Measurements from ENCODE around the gene LILRA1. TPM values are rescaled to one million over a fixed set of nuclear protein-coding genes. Genes with fewer than 3 reads are reported as not detected.
"Not testable (repeated sequence)": the region's sequence is repeated elsewhere in the genome, so short reads cannot be mapped to it uniquely, and the experiment has no call there.

Gene LILRA1
- polyA plus RNA-seq, 3 donors, result 88.5 to 151 (median 141) TPM

GRCh38 chr19:54633401-54633800, 40.0 kb downstream of the LILRA1 start:
- Mint-ChIP-seq H3K4me3 (peak overlapping the region in 1 of 2 donors; percentile 64), H3K27me3 (ENCODE audit: low read depth in 3 of 3) (peaks cover 5 to 10% (median 7%) of the 10 kb centered on the region in 3 donors), H3K36me3 (peaks cover 49 to 59% of the 10 kb centered on the region in 2 donors), H3K4me1 (peaks cover 50% of the 10 kb centered on the region), H3K9me3 (no peaks in the 10 kb centered on the region), H3K27ac (no peak overlapping the region)
- Histone ChIP-seq H3K4me3 (replicated peaks in 1 of 3; ENCODE audit: low read depth in 2 of 3, low read length in 3 of 3) (peak overlapping the region in 1 of 3 experiments; percentile 14), H3K79me2 (ENCODE audit: insufficient read depth, low read length) (peaks cover 21% of the 10 kb centered on the region), H3K9me3 (replicated peaks in 1 of 2; ENCODE audit: control insufficient read depth in 1 of 2, insufficient read depth in 1 of 2, low read length in 2 of 2) (no peaks in the 10 kb centered on the region), H3K27ac (ENCODE audit: low read depth in 1 of 2, low read length in 2 of 2) (no peak overlapping the region), H3K27me3 (ENCODE audit: control insufficient read depth in 2 of 2, insufficient read depth in 2 of 2, low read length in 2 of 2) (no peaks in the 10 kb centered on the region), H3K36me3 (replicated peaks in 1 of 2; ENCODE audit: control insufficient read depth in 1 of 2, insufficient read depth in 2 of 2, low read length in 2 of 2) (peaks cover 46 to 59% of the 10 kb centered on the region in 2 donors), H3K4me2 (replicated peaks; ENCODE audit: extremely low read depth, low read length, poor library complexity, severe bottlenecking) (no peak overlapping the region), H3K9ac (ENCODE audit: insufficient read depth, low read length, poor library complexity, severe bottlenecking) (no peak overlapping the region), H2AFZ (ENCODE audit: insufficient read depth, low read depth, low read length, poor library complexity, severe bottlenecking) (no peak overlapping the region), H4K20me1 (ENCODE audit: insufficient read depth, low read length) (peaks cover 60% of the 10 kb centered on the region), H3K4me1 (ENCODE audit: control insufficient read depth in 1 of 2, insufficient read depth in 2 of 2, low read length in 2 of 2) (peaks cover 39 to 45% of the 10 kb centered on the region in 2 donors)
- WGBS (ENCODE audit: insufficient coverage), result 90% methylated on average over 3 of the region's 7 CpGs
- TF ChIP-seq, protein P1, sequence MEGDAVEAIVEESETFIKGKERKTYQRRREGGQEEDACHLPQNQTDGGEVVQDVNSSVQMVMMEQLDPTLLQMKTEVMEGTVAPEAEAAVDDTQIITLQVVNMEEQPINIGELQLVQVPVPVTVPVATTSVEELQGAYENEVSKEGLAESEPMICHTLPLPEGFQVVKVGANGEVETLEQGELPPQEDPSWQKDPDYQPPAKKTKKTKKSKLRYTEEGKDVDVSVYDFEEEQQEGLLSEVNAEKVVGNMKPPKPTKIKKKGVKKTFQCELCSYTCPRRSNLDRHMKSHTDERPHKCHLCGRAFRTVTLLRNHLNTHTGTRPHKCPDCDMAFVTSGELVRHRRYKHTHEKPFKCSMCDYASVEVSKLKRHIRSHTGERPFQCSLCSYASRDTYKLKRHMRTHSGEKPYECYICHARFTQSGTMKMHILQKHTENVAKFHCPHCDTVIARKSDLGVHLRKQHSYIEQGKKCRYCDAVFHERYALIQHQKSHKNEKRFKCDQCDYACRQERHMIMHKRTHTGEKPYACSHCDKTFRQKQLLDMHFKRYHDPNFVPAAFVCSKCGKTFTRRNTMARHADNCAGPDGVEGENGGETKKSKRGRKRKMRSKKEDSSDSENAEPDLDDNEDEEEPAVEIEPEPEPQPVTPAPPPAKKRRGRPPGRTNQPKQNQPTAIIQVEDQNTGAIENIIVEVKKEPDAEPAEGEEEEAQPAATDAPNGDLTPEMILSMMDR (IDR thresholded peaks at IDR 0.05), result no peak
- no peak for DNase-seq
- intact Hi-C loops (cut with micrococcal nuclease), result loop anchor here (5.0 kb wide), 3 partner anchors 36 to 61 kb away; partner anchors contain the start of genes LILRA1 (in 1 of the 2) and LILRA2 (in 1 of the 2)

DNA sequence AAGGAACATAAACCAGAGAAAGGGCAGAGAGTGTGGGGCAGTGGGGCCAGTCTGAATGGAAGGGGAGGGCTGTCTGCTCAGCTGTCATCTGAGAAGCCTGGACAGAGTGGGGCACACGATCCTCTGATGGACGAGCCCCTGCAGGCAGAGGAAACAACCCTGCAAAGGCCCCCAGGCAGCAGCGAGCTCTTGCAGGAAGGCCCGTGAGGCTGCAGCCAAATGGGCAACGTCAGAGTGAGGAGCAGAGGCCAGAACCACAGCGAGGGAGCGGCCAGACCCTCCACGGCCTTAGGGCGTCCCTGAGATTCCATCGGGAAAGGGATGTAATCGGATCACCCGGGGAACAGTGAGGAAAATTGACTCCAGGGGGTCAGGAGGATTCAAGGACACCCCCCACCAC, 42.6 kb downstream of the LILRA1 start:
- H3K36me3 Mint-ChIP-seq, result peaks cover 46 to 57% of the 10 kb centered on the region in 2 donors
- H3K9me3 ChIP-seq (replicated peaks in 1 of 2; ENCODE audit: control insufficient read depth in 1 of 2, insufficient read depth in 1 of 2, low read length in 2 of 2); H3K27ac ChIP-seq (ENCODE audit: low read depth in 1 of 2, low read length in 2 of 2); H3K27me3 ChIP-seq (ENCODE audit: control insufficient read depth in 2 of 2, insufficient read depth in 2 of 2, low read length in 2 of 2); H3K4me2 ChIP-seq (replicated peaks; ENCODE audit: extremely low read depth, low read length, poor library complexity, severe bottlenecking); H3K9ac ChIP-seq (ENCODE audit: insufficient read depth, low read length, poor library complexity, severe bottlenecking); H3K4me3 ChIP-seq (replicated peaks in 1 of 3; ENCODE audit: low read depth in 2 of 3, low read length in 3 of 3); H3K9me3 Mint-ChIP-seq; DNase-seq; H3K4me3 Mint-ChIP-seq; H2AFZ ChIP-seq (ENCODE audit: insufficient read depth, low read depth, low read length, poor library complexity, severe bottlenecking); intact Hi-C loops (cut with micrococcal nuclease); H3K27me3 Mint-ChIP-seq (ENCODE audit: low read depth in 3 of 3): not testable (repeated sequence)
- peaks cover 15% of the 10 kb centered on the region for H3K79me2 ChIP-seq (ENCODE audit: insufficient read depth, low read length)
- peaks cover 46 to 59% of the 10 kb centered on the region in 2 donors for H3K36me3 ChIP-seq (replicated peaks in 1 of 2; ENCODE audit: control insufficient read depth in 1 of 2, insufficient read depth in 2 of 2, low read length in 2 of 2)
- peaks cover 57% of the 10 kb centered on the region for H4K20me1 ChIP-seq (ENCODE audit: insufficient read depth, low read length)
- 68% methylated on average over 7 of the region's 12 CpGs for WGBS (ENCODE audit: insufficient coverage)
- peak overlapping the region in 1 of 7 donors; percentile 33 for H3K27ac Mint-ChIP-seq
- H3K4me1 Mint-ChIP-seq, result peaks cover 30% of the 10 kb centered on the region
- peaks cover 24% of the 10 kb centered on the region in 2 donors for H3K4me1 ChIP-seq (ENCODE audit: control insufficient read depth in 1 of 2, insufficient read depth in 2 of 2, low read length in 2 of 2)

Data from CD14-positive monocyte (primary cell).